Kidney glomerular epithelial cell (primary cell): ENCODE results near the gene SREK1.
"Not testable (repeated sequence)": the region's sequence is repeated elsewhere in the genome, so short reads cannot be mapped to it uniquely, and the experiment has no call there.

ENCODE experiments used
- DNase-seq: peaks from one replicate; lab custom pipeline; 2025; lab: John Stamatoyannopoulos, UW

Gene SREK1, protein sequence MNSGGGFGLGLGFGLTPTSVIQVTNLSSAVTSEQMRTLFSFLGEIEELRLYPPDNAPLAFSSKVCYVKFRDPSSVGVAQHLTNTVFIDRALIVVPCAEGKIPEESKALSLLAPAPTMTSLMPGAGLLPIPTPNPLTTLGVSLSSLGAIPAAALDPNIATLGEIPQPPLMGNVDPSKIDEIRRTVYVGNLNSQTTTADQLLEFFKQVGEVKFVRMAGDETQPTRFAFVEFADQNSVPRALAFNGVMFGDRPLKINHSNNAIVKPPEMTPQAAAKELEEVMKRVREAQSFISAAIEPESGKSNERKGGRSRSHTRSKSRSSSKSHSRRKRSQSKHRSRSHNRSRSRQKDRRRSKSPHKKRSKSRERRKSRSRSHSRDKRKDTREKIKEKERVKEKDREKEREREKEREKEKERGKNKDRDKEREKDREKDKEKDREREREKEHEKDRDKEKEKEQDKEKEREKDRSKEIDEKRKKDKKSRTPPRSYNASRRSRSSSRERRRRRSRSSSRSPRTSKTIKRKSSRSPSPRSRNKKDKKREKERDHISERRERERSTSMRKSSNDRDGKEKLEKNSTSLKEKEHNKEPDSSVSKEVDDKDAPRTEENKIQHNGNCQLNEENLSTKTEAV

DNA sequence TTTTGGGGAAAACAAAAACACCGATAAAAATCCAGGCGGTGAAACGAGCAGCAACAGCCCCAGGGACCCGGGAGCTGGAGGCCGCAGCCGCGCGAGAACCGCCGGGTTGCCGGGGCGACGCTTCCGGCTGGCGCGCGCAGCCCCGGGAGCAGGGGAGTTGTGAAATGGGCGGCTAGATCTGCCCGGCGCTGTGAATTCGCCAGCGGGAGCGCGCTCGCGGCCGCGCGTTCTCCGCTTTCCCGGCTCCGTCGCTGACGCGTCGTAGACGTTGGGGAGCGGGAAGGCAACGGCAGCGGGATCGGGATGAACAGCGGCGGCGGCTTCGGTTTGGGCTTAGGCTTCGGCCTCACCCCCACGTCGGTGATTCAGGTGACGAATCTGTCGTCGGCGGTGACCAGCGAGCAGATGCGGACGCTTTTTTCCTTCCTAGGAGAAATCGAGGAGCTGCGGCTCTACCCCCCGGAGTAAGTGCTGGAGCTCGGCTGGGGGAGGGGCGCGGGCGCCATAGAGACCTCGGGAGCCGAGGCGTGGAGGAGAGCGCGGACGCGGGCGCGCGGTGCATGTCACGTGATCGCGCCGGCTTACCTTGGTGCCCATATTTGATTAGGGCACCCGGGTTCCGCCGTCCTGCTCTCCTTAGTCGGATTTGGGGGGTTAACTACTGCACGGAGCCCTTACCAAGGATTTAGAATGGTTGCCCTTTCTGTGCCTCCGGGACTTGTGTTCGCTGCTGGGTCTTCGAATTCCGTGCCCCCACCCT is at the start of gene SREK1:
TSS of gene SREK1 (plus strand) at position 227 of the 760 bp plus-strand sequence. CDS start at position 304, 77 bp downstream.
- peak; percentile 93 for DNase-seq

DNA sequence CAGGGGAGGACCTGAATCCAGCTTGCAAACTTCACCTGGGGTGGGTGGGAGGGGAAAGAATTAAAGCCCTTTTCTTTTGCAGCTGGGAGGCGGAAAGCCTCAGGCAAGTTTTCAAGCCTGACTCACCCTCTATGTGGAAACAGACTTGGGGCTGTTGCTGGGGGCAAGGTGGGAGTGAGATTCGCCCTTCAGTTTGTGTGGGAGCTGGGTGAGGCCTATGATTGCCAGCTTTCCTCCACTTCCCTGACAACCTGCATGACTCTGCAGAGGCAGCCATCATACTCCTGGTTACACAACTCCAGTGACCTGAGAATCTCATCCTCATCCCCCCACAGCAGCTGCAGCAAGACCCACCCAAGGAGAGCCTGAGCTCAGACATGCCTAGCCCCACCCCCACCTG is 43.2 kb upstream of the SREK1 start:
- no peak for DNase-seq

DNA sequence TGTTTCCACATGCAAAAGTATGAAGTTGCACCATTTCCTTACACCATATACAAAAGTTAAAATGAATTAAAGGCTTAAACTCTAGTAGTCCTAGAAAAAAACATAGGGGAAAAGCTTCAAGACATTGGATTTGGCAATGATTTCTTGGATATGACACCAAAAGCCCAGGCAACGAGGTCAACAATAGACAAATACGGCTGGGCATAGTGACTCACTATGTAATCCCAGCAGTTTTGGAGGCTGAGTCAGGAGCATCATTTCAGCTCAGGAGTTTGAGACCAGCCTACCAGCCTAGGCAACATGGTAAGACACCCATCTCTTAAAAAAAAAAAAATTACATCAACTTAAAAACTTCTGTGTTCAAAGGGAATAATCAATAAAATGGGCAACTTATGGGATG is 30.9 kb upstream of the SREK1 start:
- no peak for DNase-seq

DNA sequence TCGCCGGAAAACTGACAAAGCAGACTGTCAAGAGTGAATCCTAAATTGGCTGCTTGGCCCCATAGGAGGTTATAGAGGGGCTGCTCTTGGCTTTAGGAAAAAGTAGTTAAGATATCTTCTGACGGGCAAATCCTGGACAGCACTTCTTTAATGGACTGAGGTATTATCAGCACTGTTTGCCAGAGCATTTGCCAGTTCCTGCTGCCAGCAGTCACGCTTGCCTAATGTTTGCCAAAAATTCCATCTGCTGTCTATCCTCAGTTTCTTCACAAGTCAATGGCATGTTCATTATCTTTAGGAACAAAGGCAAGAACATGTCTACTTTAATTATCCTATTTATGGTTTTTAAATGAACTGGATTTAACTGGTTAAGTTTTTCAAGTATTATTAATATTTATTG is 25.8 kb upstream of the SREK1 start:
- no peak for DNase-seq

DNA sequence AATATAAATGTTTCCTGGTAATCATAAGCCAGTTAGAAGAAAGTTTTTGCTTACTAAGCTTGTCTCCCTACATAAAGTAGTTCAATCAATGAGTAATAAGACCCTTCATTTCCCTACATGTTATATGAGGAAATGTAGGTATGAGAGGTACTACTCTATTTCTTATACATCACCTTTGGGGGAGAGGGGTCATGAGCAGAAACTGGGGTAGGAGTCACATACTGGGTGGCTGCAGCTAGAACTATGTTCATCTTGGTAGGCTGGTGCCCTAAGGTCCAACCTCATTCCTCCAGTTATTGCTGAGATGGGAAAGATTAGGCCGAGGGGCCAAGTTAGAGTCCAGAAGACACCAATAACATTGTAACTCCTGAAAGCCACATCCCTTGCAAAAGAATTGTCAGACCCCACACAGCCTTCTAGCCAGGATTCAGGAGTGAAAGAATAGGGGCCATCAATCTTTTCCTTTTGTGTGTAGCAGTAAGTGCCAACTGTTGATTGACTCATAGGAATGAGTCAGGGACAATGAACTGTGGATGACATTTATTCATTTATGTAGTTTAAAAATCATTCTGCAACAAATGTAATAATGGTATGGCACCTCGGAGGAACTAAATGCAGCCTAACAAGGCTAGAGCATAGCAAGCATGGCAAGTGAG is 21.6 kb upstream of the SREK1 start:
- no peak for DNase-seq

DNA sequence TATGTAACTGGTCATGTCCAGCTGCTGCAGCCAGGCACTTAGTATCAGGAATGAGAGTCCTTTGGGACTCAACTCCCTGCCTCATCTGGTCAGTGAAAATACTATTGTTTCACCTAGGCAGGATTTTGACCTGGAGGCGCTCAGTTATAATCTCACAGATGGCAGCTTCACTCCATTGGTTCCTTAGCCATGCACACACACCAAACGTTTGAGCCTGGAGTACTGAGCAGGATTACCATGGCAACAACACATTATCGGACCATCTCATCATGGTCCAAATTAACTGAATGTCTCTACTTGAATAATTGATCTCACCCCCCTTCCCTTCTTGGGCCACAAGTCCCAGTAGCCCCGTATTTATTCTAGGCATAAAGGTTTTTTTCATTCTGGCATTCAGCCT is 15.0 kb upstream of the SREK1 start:
- DNase-seq = no peak

DNA sequence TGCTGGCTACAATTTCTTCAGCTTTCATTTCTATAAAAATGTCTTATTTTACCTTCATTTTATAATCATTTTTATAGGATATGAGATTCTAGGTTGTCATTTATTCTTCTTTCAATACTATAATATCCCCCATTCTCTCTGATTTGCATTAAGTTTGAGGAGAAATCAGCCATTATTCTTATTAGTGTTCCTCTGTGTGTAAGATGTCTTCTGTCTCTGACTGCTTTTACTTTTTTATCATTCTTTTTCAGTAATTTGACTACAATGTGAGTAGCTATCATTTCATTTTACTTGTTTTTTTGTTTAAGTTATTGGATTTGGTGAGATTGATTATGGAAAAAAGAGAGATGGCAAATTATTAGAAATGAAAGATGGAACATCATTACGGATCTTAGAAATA is 13.6 kb upstream of the SREK1 start:
- no peak for DNase-seq

DNA sequence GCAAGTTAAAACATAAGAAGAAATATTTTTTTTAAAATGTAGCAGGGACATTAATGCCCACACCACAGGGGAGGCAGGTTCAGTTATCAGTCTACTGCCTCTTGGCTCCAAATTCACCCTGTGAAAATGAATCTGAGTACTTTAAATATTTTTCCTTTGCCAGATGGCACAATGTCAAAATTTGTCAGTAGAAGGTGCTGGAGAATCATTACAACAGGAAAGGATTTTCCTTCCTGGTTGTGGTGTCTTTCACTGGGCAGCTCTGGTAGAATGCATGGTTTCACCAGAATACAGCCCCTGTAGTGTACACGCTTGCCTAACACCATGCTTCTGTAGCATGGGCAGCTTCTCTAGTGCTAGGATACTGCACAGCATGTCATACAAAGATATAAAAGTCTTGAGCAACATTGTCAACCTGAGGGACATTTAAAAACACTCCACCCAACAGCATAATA is 9.7 kb upstream of the SREK1 start:
- DNase-seq = no peak

DNA sequence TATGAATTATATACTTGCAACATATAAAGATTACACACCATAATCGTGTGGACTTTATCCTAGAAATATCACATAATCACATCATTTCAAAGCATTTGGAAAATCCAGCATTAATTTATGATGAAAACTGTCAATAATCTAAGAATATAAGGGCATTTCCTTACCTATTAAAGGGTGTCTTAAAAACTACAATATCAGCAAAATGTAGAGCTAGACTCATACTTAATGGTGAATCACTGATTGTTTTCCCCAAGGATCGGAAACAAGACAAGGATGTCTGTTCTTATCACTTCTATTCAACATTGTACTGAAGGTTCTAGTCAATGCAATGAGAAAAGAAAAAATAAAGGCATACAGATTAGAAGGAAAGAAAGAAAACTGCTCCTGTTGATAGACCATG is 8.0 kb upstream of the SREK1 start:
- DNase-seq = no peak

DNA sequence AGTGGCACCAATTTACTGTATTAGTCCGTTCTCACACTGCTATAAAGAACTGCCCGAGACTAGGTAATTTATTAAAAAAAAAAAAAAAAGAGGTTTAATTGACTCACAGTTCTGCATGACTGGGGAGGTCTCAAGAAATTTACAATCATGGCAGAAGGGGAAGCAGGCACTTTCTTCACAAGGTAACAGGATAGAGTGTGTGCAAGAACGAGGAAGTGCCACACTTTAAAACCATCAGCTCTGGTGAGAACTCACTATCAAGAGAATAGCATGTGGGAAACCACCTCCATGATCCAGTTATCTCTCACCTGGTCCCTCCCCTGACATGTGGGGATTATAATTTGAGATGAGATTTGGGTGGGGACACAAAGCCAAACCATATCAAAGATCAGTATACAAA is 7.2 kb upstream of the SREK1 start:
- not testable (repeated sequence) for DNase-seq

DNA sequence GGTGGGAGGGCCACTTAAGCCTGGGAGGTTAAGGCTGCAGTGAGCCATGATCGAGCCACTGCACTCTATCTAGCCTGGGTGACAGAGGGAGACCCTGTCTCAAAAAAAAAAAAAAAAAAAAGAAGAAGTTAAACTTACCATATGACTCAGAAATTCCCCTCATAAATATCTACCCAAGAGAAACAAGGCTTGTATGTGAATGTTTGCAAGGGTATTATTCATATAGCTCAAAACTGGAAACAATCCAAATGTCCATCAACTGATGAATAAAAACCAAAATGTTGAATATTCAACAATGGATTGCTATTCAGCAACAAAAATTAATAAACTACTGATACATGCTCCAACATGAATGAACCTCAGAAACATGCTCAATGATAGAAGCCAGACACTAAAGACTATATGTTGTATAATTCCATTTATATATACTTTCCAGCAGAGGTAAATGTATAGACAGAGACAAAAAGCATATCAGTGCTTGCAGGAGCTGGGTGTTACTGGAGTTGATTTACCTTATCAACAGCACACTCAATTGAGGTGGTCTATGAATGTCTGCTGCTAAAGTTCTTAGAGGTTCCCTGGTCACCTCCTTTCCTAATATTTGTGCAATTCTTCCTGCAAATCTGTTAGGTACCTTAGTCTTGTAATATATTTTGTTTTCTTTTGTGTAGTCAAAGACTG is 5.3 kb upstream of the SREK1 start:
- DNase-seq = no peak

DNA sequence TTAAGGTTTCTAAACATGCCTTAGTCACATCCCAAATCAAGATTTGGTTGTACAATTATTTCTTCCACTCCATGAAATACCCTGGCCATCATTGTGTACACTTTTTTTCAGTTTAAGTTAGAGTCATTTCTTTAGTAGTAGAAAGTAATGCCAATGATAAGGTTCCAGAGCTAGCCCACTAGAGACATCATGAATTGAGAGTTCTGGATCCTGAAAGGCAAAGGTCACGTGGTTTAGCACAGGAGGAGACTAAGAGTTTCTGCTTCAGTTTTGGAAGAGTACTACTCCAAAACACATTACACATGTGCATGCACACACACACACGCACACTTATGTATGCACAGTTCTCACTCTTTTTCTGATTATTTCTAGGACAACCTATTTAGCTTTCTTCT is 4.8 kb upstream of the SREK1 start:
- no peak for DNase-seq

DNA sequence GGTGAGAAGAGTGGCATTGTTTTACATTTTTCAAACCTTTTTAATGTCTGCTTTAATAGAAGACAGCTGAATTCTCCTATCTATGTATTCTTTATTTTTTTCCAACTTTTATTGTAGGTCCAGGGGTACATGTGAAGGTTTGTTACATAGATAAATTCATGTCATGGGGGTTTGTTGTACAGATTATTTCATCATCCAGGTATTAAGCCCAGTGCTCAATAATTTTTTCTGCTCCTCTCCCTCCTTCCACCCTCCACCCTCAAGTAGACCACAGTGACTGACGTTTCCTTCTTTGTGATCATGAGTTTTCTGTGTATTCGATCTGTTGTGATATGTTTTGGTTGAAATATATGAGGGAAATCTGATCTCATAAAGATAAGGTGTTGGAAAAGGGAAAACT is 1.7 kb upstream of the SREK1 start:
- DNase-seq = no peak

DNA sequence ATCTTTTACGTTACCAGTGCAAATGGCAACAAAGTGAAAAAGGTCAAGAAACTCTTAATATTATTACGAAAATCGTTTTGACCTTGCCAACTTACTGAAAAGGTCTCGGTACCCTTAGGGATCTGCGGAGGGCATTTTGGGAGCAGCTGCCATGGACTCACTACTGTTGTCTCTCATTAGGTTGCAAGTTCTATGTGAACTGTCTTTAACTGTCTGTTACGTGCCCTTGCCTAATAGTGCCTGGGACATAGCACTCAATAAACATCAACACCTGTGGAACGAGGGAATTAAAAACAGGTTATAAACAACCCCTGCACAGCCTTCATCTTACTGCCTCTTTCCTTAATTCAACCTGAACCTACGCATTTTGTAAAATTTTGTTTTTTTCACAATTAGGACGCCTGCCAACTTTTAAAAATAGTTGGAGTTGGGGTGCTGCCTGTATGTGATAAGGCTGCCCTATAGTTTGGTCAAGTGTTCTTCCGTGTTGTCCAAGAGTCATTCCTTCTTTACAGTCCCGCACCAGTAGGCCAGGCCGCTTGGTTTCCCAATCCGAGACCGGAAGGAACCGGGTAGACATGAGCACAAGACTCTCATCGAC is 527 bp upstream of the SREK1 start:
- no peak for DNase-seq

DNA sequence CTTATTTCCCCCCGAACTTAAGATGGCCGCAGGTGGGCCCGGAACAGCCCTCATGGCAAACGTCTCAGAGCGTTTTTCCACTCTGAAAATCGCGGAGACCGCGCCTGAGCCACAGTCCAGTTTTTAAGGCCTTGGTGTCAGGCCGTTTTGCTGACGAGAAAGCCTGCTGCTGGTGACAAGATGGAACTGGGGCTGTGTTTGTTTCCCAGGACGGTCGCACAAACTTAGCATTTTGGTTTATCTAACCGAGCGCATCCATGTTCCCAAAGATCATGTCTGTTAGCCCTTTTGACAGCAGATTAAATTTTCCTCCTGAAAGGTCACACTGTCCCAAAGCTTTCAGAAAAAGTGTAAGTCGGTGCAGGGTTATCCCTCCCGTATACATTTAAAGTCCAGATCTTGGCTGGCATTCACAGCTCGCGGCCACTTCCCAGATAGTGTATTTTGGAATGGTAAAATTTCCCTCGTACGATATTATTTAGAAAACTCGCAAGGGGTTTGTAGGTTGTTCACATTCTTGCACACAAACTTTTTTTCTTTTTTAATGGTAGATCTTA is 812 bp downstream of the SREK1 start:
- peak; percentile 65 for DNase-seq

DNA sequence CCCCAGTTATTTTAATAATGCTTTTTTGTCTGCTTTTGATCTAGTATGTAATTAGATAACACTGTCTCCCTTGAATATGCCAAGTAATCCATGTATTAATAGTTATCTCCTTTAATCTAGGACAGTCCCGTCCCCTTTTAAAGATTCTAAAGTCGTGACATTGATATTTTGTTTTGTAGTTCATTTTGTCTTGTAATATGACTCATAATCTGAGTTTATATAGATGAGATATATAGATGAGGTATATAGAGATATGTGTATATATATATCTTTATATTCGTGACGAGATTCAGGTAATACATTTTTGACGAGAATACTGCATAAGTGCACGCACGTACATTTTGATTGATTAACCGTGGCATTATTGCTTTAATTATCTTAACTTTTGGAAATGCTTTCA is 1.6 kb downstream of the SREK1 start:
- no peak for DNase-seq

DNA sequence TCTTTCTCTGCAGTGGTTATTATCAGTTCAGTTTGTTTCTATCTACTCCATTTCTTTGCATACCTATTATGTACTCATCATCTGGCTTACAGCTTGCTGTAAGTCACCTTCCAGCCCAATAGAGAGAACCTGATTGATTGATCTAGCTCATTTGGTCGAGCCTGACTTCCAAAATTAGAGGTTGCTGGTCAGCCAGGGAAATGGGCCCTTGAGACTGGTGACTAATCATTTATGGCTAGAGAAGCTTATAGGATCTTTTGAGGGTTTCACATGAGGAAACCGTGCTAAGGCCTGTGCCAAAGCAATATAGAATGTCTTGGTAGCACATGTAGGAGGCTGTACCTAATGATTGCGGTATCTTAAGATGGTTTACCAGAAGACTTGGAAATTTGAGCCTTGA is 5.8 kb downstream of the SREK1 start:
- no peak for DNase-seq

DNA sequence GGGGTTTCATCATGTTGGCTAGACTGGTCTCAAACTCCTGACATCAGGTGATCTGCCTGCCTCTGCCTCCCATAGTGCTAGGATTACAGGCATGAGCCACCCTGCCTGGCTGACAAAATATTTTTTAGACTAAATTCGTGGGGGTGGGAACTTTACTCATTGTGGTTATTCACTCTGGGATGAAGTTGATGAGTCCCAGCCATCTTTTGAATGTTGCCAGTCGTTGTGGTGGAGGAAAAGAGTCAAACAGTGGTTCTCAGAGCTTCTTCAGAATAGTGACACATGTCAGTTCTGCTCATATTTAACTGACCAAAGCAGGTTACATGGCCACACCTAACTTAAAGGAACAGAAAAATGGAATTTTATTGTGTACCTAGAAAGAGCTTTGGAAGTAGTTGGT is 6.9 kb downstream of the SREK1 start:
- DNase-seq = no peak

DNA sequence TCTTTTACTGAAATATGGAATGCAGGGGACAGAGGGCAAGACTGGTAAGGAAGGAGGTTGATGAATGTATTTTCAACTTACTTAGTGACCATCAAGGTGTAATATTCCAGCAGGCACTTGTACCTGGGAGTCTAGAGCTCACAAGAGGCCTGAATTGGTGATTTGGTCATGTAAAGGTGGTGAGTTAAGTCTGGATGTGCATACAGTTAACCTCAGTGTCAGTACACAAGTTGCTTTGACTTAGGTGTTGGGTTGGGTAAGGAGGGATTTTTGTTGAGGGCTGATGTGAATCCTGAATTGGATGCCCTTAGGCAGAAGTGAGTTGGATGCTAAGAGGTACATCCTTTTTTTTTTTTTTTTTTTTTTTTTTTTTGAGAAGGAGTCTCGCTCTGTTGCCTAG is 7.4 kb downstream of the SREK1 start:
- no peak for DNase-seq

DNA sequence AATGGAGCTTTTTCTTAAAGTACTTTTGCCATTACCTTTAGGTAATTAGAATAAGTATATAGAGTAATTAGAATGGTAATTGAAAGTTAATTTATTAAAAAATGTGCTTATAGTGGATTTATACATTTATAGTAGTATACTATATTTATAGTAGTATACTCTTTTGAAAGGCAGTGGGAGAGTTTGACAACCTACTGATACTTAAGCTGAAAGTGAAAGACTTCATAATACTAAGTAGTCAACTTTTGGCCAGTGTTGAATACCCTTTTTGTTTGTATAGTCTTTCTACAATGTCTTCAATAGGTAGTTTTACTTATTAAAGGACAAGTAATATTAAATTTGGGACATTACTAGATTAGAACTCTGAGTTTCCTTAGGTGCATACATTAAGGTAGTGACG is 12.9 kb downstream of the SREK1 start:
- no peak for DNase-seq

DNA sequence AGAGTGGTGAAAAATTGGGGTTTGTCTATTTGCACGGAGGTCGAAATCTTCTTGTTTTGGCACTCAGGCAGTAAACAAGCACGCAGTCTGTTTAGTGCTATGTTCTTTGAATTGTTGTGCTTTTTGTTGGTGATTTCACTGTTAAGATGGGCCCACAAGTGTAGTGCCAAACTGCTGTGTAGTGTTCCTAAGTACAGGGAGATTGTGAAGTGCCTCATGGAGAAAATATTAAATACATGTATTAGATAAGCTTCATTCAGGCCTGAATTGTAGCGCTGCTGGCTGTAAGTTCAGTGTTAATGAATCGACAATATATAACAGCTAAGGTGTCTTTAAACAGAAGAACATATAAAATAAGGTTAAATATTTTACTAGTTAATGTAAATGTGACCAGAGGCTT is 17.3 kb downstream of the SREK1 start:
- DNase-seq = no peak
